Neural progenitor cell (in vitro differentiated cells): ENCODE data around the gene MLH1. TPM values are rescaled to one million over a fixed set of nuclear protein-coding genes. Genes with fewer than 3 reads are reported as not detected.

Experiments used
- DNase-seq: peaks from one replicate; pipeline ENCODE4 v3.0.0-alpha.2; 2016; ENCODE audit warnings: low spot score
- H2AFZ ChIP-seq: fragments of 200-600 bp; sonication (generic); replicated peaks from 2 replicates; pipeline ENCODE4 v1.6.1; 2016; ENCODE audit warnings: antibody characterized with exemption
- H3F3A ChIP-seq: fragments of 200-600 bp; sonication (generic); 2 replicates; pipeline ENCODE4 v1.6.1; 2016; ENCODE audit warnings: antibody characterized with exemption, low read depth
- H3K27ac ChIP-seq: fragments of 200-600 bp; sonication (generic); 2 replicates; pipeline ENCODE4 v1.5.1; 2016; ENCODE audit warnings: mild to moderate bottlenecking
- H3K27me3 ChIP-seq: fragments of 200-600 bp; sonication (generic); 2 replicates; pipeline ENCODE4 v1.6.1; 2016; ENCODE audit warnings: mild to moderate bottlenecking, moderate library complexity
- H3K36me3 ChIP-seq: fragments of 200-600 bp; sonication (generic); 2 replicates; pipeline ENCODE4 v1.5.1; 2016
- H3K4me1 ChIP-seq: fragments of 200-600 bp; sonication (generic); 2 replicates; pipeline ENCODE4 v1.6.1; 2016; ENCODE audit warnings: mixed run types
- H3K4me2 ChIP-seq: fragments of 200-600 bp; sonication (generic); 2 replicates; pipeline ENCODE4 v1.6.1; 2016
- H3K4me3 ChIP-seq: fragments of 200-600 bp; sonication (generic); 2 replicates; pipeline ENCODE4 v1.5.1; 2016
- H3K79me2 ChIP-seq: fragments of 200-600 bp; sonication (generic); 2 replicates; pipeline ENCODE4 v1.6.1; 2016; ENCODE audit warnings: low read depth
- H3K9ac ChIP-seq: fragments of 200-600 bp; sonication (generic); 2 replicates; pipeline ENCODE4 v1.6.1; 2016
- H3K9me3 ChIP-seq: fragments of 200-600 bp; sonication (generic); 2 replicates; pipeline ENCODE4 v1.5.1; 2016; ENCODE audit warnings: low read depth
- H4K20me1 ChIP-seq: fragments of 200-600 bp; sonication (generic); 2 replicates; pipeline ENCODE4 v1.6.1; 2016; ENCODE audit warnings: low read depth
- H3K27ac Mint-ChIP-seq: 3 replicates; pipeline ENCODE4 v1.8.0; 2021; ENCODE audit warnings: mixed read lengths
- H3K27me3 Mint-ChIP-seq: 2 replicates; pipeline ENCODE4 v1.8.0; 2022; ENCODE audit warnings: low read depth, mild to moderate bottlenecking, inconsistent platforms, moderate library complexity, mixed read lengths; ENCODE audit not compliant: insufficient read depth
- H3K36me3 Mint-ChIP-seq: 3 replicates; pipeline ENCODE4 v1.8.0; 2021; ENCODE audit warnings: mixed read lengths
- H3K4me1 Mint-ChIP-seq: 3 replicates; pipeline ENCODE4 v1.8.0; 2021; ENCODE audit warnings: mixed read lengths
- H3K4me3 Mint-ChIP-seq: 3 replicates; pipeline ENCODE4 v1.8.0; 2021; ENCODE audit warnings: mild to moderate bottlenecking, moderate library complexity, mixed read lengths
- H3K9me3 Mint-ChIP-seq: 3 replicates; pipeline ENCODE4 v1.8.0; 2020; ENCODE audit warnings: mixed read lengths
- CTCF ChIP-seq: fragments of 200-600 bp; sonication (generic); IDR thresholded peaks from 2 replicates; pipeline ENCODE4 v1.5.1; 2017; ENCODE audit warnings: antibody characterized with exemption, mild to moderate bottlenecking
- EZH2 ChIP-seq: fragments of 200-600 bp; sonication (generic); IDR thresholded peaks from 2 replicates; pipeline ENCODE4 v1.6.1; 2017; ENCODE audit warnings: antibody characterized with exemption, mild to moderate bottlenecking, moderate library complexity
- EZH2phosphoT487 ChIP-seq: fragments of 200-600 bp; sonication (generic); IDR thresholded peaks from 2 replicates; pipeline ENCODE4 v1.6.1; 2017; ENCODE audit warnings: antibody characterized with exemption
- total RNA-seq: library from RNA; depleted of rRNA; stranded (reverse); fragments of >200 nt; gene quantifications from 2 replicates; pipeline ENCODE4 v1.2.3, GENCODE V29; 2015; ENCODE audit warnings: low replicate concordance

MLH1 gene
- total RNA-seq, 1 donor from 2014 or later, result 71.1 TPM

- Histone ChIP-seq H3K4me3 (no peak overlapping the region), H3K27me3 (no peaks in the 10 kb centered on the region), H3F3A (no peaks in the 10 kb centered on the region), H3K36me3 (no peaks in the 10 kb centered on the region), H3K4me1 (no peaks in the 10 kb centered on the region), H3K9me3 (no peaks in the 10 kb centered on the region), H2AFZ (no peak overlapping the region), H4K20me1 (no peaks in the 10 kb centered on the region), H3K79me2 (no peaks in the 10 kb centered on the region), H3K4me2 (no peak overlapping the region), H3K9ac (no peak overlapping the region), H3K27ac (no peak overlapping the region)
- no peaks in the 10 kb centered on the region for H3K9me3 Mint-ChIP-seq
- DNase-seq, result no peak
- peaks cover 22% of the 10 kb centered on the region for H3K36me3 Mint-ChIP-seq
- H3K4me1 Mint-ChIP-seq, result no peaks in the 10 kb centered on the region
- H3K27me3 Mint-ChIP-seq, result no peaks in the 10 kb centered on the region
- TF ChIP-seq EZH2phosphoT487 (no peak), EZH2 (no peak), CTCF (no peak)
- H3K4me3 Mint-ChIP-seq, result no peak overlapping the region
- H3K27ac Mint-ChIP-seq, result no peak overlapping the region
These were observed 74.7 kb downstream of the MLH1 start for GRCh38 chr3:37068031-37068430.

DNA sequence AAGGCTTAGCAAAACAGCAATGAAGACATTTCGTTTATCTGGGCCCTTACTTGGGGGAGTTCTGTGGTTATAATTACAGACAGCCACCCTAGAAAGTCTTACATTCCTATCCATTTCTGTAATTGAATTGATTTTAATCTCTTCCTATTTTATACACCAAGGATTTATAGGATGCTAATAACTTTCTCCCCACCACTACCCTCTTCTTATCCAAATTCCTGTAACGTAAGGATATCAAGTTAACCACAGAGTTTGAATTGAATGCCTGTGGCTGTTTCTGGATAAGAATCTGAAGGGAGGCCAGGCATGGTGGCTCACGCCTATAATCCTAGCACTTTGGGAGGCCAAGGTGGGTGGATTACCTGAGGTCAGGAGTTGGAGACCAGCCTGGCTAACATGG is 78.6 kb downstream of the MLH1 start:
- TF ChIP-seq EZH2 (no peak), CTCF (no peak), EZH2phosphoT487 (no peak)
- H3K4me3 Mint-ChIP-seq, result no peak overlapping the region
- H3K4me1 ChIP-seq, result no peaks in the 10 kb centered on the region
- no peaks in the 10 kb centered on the region for H3K36me3 ChIP-seq
- H3K27me3 Mint-ChIP-seq, result no peaks in the 10 kb centered on the region
- H3K27ac Mint-ChIP-seq, result no peak overlapping the region
- H4K20me1 ChIP-seq, result no peaks in the 10 kb centered on the region
- no peaks in the 10 kb centered on the region for H3K4me1 Mint-ChIP-seq
- H3F3A ChIP-seq, result no peaks in the 10 kb centered on the region
- H3K79me2 ChIP-seq, result no peaks in the 10 kb centered on the region
- H3K27me3 ChIP-seq, result no peaks in the 10 kb centered on the region
- H3K27ac ChIP-seq, result no peak overlapping the region
- H3K4me3 ChIP-seq, result no peak overlapping the region
- H3K4me2 ChIP-seq, result no peak overlapping the region
- no peaks in the 10 kb centered on the region for H3K9me3 ChIP-seq
- H2AFZ ChIP-seq, result no peak overlapping the region
- H3K9me3 Mint-ChIP-seq, result no peaks in the 10 kb centered on the region
- H3K9ac ChIP-seq, result no peak overlapping the region
- no peak for DNase-seq
- H3K36me3 Mint-ChIP-seq, result peaks cover 21% of the 10 kb centered on the region

- no peak overlapping the region for H2AFZ ChIP-seq
- Mint-ChIP-seq H3K36me3 (peaks cover 23% of the 10 kb centered on the region), H3K4me1 (no peaks in the 10 kb centered on the region), H3K9me3 (no peaks in the 10 kb centered on the region), H3K27ac (no peak overlapping the region), H3K27me3 (no peaks in the 10 kb centered on the region), H3K4me3 (no peak overlapping the region)
- H3K9me3 ChIP-seq, result no peaks in the 10 kb centered on the region
- no peak for DNase-seq
- no peaks in the 10 kb centered on the region for H3K27me3 ChIP-seq
- no peaks in the 10 kb centered on the region for H3K4me1 ChIP-seq
- no peak overlapping the region for H3K4me3 ChIP-seq
- no peak overlapping the region for H3K4me2 ChIP-seq
- H3K9ac ChIP-seq, result no peak overlapping the region
- no peak overlapping the region for H3K27ac ChIP-seq
- TF ChIP-seq EZH2phosphoT487 (no peak), EZH2 (no peak), CTCF (no peak)
- no peaks in the 10 kb centered on the region for H3K79me2 ChIP-seq
- H3F3A ChIP-seq, result no peaks in the 10 kb centered on the region
- H4K20me1 ChIP-seq, result no peaks in the 10 kb centered on the region
- H3K36me3 ChIP-seq, result peaks cover 4% of the 10 kb centered on the region
These were observed 79.6 kb downstream of the MLH1 start for GRCh38 chr3:37072892-37073291.

GRCh38 chr3:37074178-37074577 is 80.9 kb downstream of the MLH1 start:
- H4K20me1 ChIP-seq, result no peaks in the 10 kb centered on the region
- no peaks in the 10 kb centered on the region for H3K9me3 ChIP-seq
- no peaks in the 10 kb centered on the region for H3K27me3 ChIP-seq
- peaks cover 5% of the 10 kb centered on the region for H3K36me3 ChIP-seq
- H3K4me2 ChIP-seq, result no peak overlapping the region
- no peaks in the 10 kb centered on the region for H3K9me3 Mint-ChIP-seq
- H3F3A ChIP-seq, result no peaks in the 10 kb centered on the region
- H3K27me3 Mint-ChIP-seq, result no peaks in the 10 kb centered on the region
- peaks cover 25% of the 10 kb centered on the region for H3K36me3 Mint-ChIP-seq
- no peak overlapping the region for H3K4me3 ChIP-seq
- no peak overlapping the region for H3K4me3 Mint-ChIP-seq
- no peak for DNase-seq
- H2AFZ ChIP-seq, result no peak overlapping the region
- H3K9ac ChIP-seq, result no peak overlapping the region
- no peaks in the 10 kb centered on the region for H3K4me1 ChIP-seq
- H3K27ac Mint-ChIP-seq, result no peak overlapping the region
- H3K79me2 ChIP-seq, result no peaks in the 10 kb centered on the region
- no peaks in the 10 kb centered on the region for H3K4me1 Mint-ChIP-seq
- no peak overlapping the region for H3K27ac ChIP-seq
- TF ChIP-seq CTCF (no peak), EZH2 (no peak)
